Measurements from ENCODE around the gene FLG2.
"Not testable (repeated sequence)": the region's sequence is repeated elsewhere in the genome, so short reads cannot be mapped to it uniquely, and the experiment has no call there.

Gene FLG2

DNA sequence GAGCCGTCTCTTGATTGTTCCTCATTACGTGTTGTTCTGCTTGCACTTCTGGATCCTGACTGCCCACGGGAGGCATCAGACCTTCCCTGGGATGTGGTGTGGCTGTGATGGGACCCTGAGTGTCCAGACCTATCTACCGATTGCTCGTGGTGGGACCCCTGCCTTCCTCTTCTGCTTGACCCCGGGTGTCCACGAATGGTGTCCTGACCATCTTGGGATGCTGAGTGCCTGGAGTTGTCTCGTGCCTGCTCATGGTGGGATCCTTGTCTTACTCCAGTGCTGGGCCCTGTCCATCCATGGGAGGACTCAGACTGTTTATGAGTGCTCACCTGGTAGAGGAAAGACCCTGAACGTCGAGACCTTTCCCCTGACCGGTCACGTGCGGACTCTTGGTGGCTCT, 47.6 kb downstream of the FLG2 start:
- DNase-seq (ENCODE audit: low read depth), result not testable (repeated sequence)

DNA sequence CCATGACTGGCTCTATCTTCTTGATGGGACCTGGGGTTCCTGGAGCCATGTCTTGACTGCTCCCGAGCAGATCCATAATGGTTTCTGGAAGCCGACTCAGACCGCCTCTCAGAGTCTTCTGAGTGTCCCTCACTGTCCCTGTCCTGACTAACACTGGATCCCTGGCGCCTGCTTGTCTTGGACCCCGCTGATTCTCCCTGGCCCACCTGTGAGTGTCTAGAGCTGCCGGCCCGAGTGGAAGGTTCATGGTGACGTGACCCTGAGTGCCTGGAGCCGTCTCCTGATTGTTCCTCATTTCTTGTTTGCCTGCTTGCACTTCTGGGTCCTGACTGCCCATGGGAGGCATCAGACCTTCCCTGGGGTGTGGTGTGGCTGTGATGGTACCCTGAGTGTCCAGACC, 49.9 kb downstream of the FLG2 start:
- no peak for DNase-seq (ENCODE audit: low read depth)

DNA sequence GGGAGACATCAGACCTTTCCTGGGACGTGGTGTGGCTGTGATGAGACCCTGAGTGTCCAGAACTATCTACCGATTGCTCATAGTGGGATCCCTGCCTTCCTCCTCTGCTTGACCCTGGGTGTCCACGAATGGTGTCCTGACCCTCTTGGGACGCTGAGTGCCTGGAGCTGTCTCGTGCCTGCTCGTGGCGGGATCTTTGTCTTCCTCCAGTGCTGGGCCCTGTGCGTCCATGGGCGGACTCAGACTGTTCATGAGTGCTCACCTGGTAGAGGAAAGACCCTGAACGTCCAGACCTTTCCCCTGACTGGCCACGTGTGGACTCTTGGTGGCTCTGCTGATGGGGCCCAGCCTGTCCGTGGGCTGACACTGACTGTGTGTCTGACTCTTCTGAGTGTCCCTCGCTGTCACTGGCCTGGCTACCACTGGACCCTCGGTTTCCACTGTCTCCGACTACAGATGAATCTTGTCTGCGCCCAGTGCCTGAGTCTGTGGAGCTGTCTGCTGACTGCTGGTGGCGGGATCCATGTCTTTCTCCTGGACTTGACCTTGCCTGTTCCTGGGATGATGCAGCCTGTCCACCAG, 50.4 kb downstream of the FLG2 start:
- not testable (repeated sequence) for DNase-seq (ENCODE audit: low read depth)

DNA sequence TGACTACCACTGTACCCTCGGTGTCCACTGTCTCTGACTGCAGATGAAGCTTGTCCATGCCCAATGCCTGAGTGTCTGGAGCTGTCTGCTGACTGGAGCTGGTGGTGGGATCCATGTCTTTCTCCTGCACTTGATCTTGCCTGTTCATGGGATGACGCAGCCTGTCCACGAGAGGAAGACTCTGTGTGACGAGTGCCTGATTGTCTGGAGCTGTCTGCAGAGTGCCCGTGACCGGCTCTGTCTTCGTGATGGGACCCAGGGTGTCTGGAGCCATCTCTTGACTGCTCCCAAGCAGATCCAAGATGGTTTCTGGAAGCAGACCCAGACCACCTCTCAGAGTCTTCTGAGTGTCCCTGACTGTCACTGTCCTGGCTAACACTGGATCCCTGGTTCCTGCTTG, 51.0 kb downstream of the FLG2 start:
- not testable (repeated sequence) for DNase-seq (ENCODE audit: low read depth)

- DNase-seq (ENCODE audit: low read depth), result not testable (repeated sequence)
Measured at GRCh38 chr1:152307970-152308369, 51.8 kb downstream of the FLG2 start.

DNA sequence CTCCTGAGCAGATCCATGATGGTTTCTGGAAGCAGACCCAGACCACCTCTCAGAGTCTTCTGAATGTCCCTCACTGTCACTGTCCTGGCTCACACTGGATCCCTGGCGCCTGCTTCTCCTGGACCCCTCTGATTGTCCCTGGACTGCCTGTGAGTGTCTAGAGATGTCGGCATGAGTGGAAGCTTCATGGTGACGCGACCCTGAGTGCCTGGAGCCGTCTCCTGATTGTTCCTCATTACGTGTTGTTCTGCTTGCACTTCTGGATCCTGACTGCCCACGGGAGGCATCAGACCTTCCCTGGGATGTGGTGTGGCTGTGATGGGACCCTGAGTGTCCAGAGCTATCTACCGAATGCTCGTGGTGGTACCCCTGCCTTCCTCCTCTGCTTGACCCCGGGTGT, 53.7 kb downstream of the FLG2 start:
- DNase-seq (ENCODE audit: low read depth), result not testable (repeated sequence)

DNA sequence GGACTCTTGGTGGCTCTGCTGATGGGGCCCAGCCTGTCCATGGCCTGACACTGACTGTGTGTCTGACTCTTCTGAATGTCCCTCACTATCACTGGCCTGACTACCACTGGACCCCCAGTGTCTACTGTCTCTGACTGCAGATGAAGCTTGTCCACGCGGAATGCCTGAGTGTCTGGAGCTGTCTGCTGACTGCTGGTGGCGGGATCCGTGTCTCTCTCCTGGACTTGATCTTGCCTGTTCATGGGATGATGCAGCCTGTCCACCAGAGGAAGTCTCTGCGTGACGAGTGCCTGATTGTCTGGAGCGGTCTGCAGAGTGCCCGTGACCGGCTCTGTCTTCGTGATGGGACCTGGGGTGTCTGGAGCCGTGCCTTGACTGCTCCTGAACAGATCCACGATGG, 55.0 kb downstream of the FLG2 start:
- not testable (repeated sequence) for DNase-seq (ENCODE audit: low read depth)

GRCh38 chr1:152303139-152303872, 56.5 kb downstream of the FLG2 start:
- not testable (repeated sequence) for DNase-seq (ENCODE audit: low read depth)
